ENCODE data around the gene VGF.

VGF gene

GRCh38 chr7:101198476-101198875, 33.1 kb upstream of the VGF start:
- no peak overlapping the region for H3K27ac ChIP-seq
- TF ChIP-seq ZFX (IDR thresholded peaks at IDR 0.05) (no peak), CTCF (conservative IDR thresholded peaks at IDR 0.05) (no peak)

GRCh38 chr7:101197991-101198390, 32.6 kb upstream of the VGF start:
- TF ChIP-seq ZFX (IDR thresholded peaks at IDR 0.05), result no peak
- TF ChIP-seq CTCF (conservative IDR thresholded peaks at IDR 0.05), result no peak

DNA sequence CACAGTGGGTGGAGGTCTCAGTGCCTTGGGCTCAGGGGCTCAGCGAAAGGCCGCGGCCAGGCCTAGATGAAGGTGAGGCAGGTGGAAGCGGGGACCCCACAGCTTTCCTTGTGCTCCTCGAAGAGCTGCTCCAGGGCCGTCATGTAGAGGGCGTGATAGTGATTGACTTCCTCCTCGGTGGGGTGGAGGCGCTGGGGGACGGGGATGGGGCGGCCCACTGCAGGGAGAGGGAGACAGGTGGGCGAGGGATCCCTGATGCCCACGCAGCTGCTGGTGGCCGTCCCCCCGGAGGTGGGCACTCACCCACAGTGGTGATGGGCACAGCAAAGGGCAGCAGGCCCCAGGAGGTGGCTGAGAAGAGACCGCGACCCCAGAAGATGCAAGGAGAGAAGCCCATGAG, 30.5 kb upstream of the VGF start:
- H3K27ac ChIP-seq, result no peak overlapping the region
- TF ChIP-seq ZFX (IDR thresholded peaks at IDR 0.05), result no peak

More at GRCh38 chr7:101197991-101198390, 32.6 kb upstream of the VGF start:
- H3K27ac ChIP-seq, result no peak overlapping the region

GRCh38 chr7:101189109-101189508, 23.7 kb upstream of the VGF start:
- H3K27ac ChIP-seq, result no peak overlapping the region
- TF ChIP-seq CTCF (conservative IDR thresholded peaks at IDR 0.05), result no peak
- TF ChIP-seq ZFX (IDR thresholded peaks at IDR 0.05), result no peak

- no peak for TF ChIP-seq CTCF (conservative IDR thresholded peaks at IDR 0.05)
- no peak for TF ChIP-seq ZFX (IDR thresholded peaks at IDR 0.05)
- H3K27ac ChIP-seq, result no peak overlapping the region
Observed at GRCh38 chr7:101186844-101187428, 21.6 kb upstream of the VGF start.

DNA sequence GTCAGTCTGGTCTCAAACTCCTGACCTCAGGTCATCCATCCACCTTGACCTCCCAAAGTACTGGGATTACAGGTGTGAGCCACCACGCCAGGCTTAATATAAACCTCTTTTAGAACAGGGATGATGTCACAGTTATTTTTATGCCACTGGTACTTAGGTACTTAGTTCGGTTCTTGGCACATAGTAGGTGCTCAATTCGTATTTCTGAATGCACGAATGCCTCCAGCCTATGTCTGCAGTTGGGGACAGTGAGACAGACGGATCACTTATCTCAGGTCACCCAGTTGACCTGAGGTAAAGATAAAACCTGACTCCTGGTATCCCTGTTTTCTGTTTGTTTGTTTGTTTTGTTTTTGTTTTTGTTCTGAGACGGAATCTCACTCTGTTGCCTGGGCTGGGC, 20.8 kb upstream of the VGF start:
- TF ChIP-seq CTCF (conservative IDR thresholded peaks at IDR 0.05) (no peak), ZFX (IDR thresholded peaks at IDR 0.05) (no peak)
- no peak overlapping the region for H3K27ac ChIP-seq

GRCh38 chr7:101185258-101185839, 20.0 kb upstream of the VGF start:
- H3K27ac ChIP-seq, result no peak overlapping the region
- TF ChIP-seq ZFX (IDR thresholded peaks at IDR 0.05) (no peak), CTCF (conservative IDR thresholded peaks at IDR 0.05) (no peak)

Measured in C4-2B (cell line).